ENCODE results near the gene EYS.

EYS gene

GRCh38 chr6:63795006-63795405 lies 1912.0 kb downstream of the EYS start:
- no peaks in the 10 kb centered on the region for H3K9me3 ChIP-seq (ENCODE audit: insufficient read depth, low read depth, low read length)
- H3F3A ChIP-seq (ENCODE audit: low read depth) = no peaks in the 10 kb centered on the region
- no peaks in the 10 kb centered on the region for H3K9me2 ChIP-seq (replicated peaks; ENCODE audit: low read depth, low read length)
- TF ChIP-seq, protein P1, sequence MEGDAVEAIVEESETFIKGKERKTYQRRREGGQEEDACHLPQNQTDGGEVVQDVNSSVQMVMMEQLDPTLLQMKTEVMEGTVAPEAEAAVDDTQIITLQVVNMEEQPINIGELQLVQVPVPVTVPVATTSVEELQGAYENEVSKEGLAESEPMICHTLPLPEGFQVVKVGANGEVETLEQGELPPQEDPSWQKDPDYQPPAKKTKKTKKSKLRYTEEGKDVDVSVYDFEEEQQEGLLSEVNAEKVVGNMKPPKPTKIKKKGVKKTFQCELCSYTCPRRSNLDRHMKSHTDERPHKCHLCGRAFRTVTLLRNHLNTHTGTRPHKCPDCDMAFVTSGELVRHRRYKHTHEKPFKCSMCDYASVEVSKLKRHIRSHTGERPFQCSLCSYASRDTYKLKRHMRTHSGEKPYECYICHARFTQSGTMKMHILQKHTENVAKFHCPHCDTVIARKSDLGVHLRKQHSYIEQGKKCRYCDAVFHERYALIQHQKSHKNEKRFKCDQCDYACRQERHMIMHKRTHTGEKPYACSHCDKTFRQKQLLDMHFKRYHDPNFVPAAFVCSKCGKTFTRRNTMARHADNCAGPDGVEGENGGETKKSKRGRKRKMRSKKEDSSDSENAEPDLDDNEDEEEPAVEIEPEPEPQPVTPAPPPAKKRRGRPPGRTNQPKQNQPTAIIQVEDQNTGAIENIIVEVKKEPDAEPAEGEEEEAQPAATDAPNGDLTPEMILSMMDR (conservative IDR thresholded peaks at IDR 0.05; ENCODE audit: low read length) = no peak
- TF ChIP-seq EZH2phosphoT487 (IDR thresholded peaks at IDR 0.05; ENCODE audit: borderline replicate concordance) = no peak
- H3K79me2 ChIP-seq (ENCODE audit: insufficient read depth, low read length) = no peaks in the 10 kb centered on the region
- H3K4me1 ChIP-seq (ENCODE audit: insufficient read depth, low read length, poor library complexity, severe bottlenecking) = no peaks in the 10 kb centered on the region
- H2AFZ ChIP-seq (ENCODE audit: low read length) = no peak overlapping the region
- H3K36me3 ChIP-seq (ENCODE audit: insufficient read depth, low read length) = no peaks in the 10 kb centered on the region
- no peak overlapping the region for H3K4me2 ChIP-seq (ENCODE audit: low read depth, low read length, poor library complexity, severe bottlenecking)
- no peaks in the 10 kb centered on the region for H3K27me3 ChIP-seq (ENCODE audit: insufficient read depth, low read length, poor library complexity, severe bottlenecking)
- H4K20me1 ChIP-seq (ENCODE audit: insufficient read depth, low read length, poor library complexity, severe bottlenecking) = no peaks in the 10 kb centered on the region
- H3K9ac ChIP-seq (ENCODE audit: low read depth, low read length, poor library complexity, severe bottlenecking) = no peak overlapping the region
- no peak overlapping the region for H3K4me3 ChIP-seq (ENCODE audit: low read length, poor library complexity, severe bottlenecking)

GRCh38 chr6:63793465-63794137 lies 1913.4 kb downstream of the EYS start:
- no peak overlapping the region for H2AFZ ChIP-seq (ENCODE audit: low read length)
- H3K27me3 ChIP-seq (ENCODE audit: insufficient read depth, low read length, poor library complexity, severe bottlenecking) = no peaks in the 10 kb centered on the region
- H3K4me1 ChIP-seq (ENCODE audit: insufficient read depth, low read length, poor library complexity, severe bottlenecking) = no peaks in the 10 kb centered on the region
- TF ChIP-seq, protein P1 (conservative IDR thresholded peaks at IDR 0.05; ENCODE audit: low read length) = no peak
- no peak for TF ChIP-seq EZH2phosphoT487 (IDR thresholded peaks at IDR 0.05; ENCODE audit: borderline replicate concordance)
- H3K9ac ChIP-seq (ENCODE audit: low read depth, low read length, poor library complexity, severe bottlenecking) = no peak overlapping the region
- no peaks in the 10 kb centered on the region for H4K20me1 ChIP-seq (ENCODE audit: insufficient read depth, low read length, poor library complexity, severe bottlenecking)
- H3F3A ChIP-seq (ENCODE audit: low read depth) = no peaks in the 10 kb centered on the region
- no peaks in the 10 kb centered on the region for H3K36me3 ChIP-seq (ENCODE audit: insufficient read depth, low read length)
- H3K4me2 ChIP-seq (ENCODE audit: low read depth, low read length, poor library complexity, severe bottlenecking) = no peak overlapping the region
- no peaks in the 10 kb centered on the region for H3K9me3 ChIP-seq (ENCODE audit: insufficient read depth, low read depth, low read length)
- no peak overlapping the region for H3K4me3 ChIP-seq (ENCODE audit: low read length, poor library complexity, severe bottlenecking)
- no peaks in the 10 kb centered on the region for H3K79me2 ChIP-seq (ENCODE audit: insufficient read depth, low read length)
- no peaks in the 10 kb centered on the region for H3K9me2 ChIP-seq (replicated peaks; ENCODE audit: low read depth, low read length)

GRCh38 chr6:63792736-63793464 lies 1914.1 kb downstream of the EYS start:
- Histone ChIP-seq H3K9ac (ENCODE audit: low read depth, low read length, poor library complexity, severe bottlenecking) (no peak overlapping the region), H3K4me2 (ENCODE audit: low read depth, low read length, poor library complexity, severe bottlenecking) (no peak overlapping the region), H3K27me3 (ENCODE audit: insufficient read depth, low read length, poor library complexity, severe bottlenecking) (no peaks in the 10 kb centered on the region), H2AFZ (ENCODE audit: low read length) (no peak overlapping the region), H4K20me1 (ENCODE audit: insufficient read depth, low read length, poor library complexity, severe bottlenecking) (no peaks in the 10 kb centered on the region), H3K79me2 (ENCODE audit: insufficient read depth, low read length) (no peaks in the 10 kb centered on the region), H3K4me1 (ENCODE audit: insufficient read depth, low read length, poor library complexity, severe bottlenecking) (no peaks in the 10 kb centered on the region), H3K4me3 (ENCODE audit: low read length, poor library complexity, severe bottlenecking) (no peak overlapping the region), H3F3A (ENCODE audit: low read depth) (no peaks in the 10 kb centered on the region), H3K9me3 (ENCODE audit: insufficient read depth, low read depth, low read length) (no peaks in the 10 kb centered on the region), H3K9me2 (replicated peaks; ENCODE audit: low read depth, low read length) (no peaks in the 10 kb centered on the region), H3K36me3 (ENCODE audit: insufficient read depth, low read length) (no peaks in the 10 kb centered on the region)
- TF ChIP-seq EZH2phosphoT487 (IDR thresholded peaks at IDR 0.05; ENCODE audit: borderline replicate concordance) = no peak
- TF ChIP-seq, protein P1 (conservative IDR thresholded peaks at IDR 0.05; ENCODE audit: low read length) = no peak

Measured in Loucy (cell line).